ENCODE data around the gene AK9.
"Not testable (repeated sequence)": the region's sequence is repeated elsewhere in the genome, so short reads cannot be mapped to it uniquely, and the experiment has no call there.

AK9 gene

DNA sequence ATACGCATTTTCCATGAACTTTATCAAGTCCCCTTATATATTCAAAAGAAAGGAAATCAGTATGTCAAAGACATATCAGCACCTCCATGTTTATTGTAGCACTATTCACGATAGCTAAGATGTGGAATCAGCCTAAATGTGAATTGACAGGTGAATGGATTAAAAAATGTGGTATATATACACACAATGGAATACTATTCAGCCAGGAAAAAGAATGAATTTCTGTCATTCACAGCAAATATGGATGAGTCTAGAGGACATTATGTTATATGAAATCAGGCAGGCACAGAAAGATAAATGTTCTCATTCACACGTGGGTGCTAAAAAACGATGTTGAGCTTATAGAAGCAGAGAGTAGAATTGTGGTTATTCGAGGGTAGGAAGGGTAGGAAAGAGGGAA lies 5.4 kb upstream of the AK9 start:
- no peak for DNase-seq (ENCODE audit: low spot score)

DNA sequence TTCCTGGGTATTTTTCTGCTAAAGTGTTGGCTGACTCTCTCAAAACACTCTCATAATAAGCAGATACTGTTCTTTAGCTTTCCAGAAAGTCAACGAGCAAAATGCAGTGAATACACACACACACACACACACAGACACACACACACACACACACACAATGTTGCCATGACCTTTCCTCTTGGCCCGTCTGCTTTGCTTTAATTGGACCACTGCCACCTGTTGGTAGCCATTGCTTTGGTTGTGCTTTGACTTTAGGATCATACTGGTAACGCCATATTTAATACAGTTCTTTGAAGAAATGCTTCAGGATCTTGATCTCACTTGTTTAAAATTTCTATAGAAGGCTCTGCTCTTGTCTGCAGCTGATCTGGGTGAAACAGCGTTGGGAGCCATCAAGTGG lies 4.5 kb upstream of the AK9 start:
- DNase-seq (ENCODE audit: low spot score) = no peak

DNA sequence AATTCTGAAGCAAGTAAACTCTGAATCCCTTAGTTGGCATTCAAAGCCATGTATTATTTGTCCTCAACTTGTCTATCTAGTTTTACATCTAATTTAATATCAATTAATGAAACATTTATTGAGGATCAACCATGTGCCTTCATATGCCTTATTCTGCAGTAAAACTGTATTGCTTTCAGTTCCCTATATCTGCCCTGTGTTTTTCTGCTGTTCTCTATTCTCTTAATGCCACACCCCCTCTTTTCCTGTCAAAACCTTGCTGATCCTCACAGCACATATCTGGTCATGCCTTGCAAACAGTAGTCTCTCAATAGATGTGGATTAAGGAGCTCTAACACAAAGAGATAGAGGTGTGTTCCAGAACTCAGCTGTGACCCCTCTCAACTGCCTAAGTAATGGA lies 2.1 kb upstream of the AK9 start:
- DNase-seq (ENCODE audit: low spot score) = no peak

DNA sequence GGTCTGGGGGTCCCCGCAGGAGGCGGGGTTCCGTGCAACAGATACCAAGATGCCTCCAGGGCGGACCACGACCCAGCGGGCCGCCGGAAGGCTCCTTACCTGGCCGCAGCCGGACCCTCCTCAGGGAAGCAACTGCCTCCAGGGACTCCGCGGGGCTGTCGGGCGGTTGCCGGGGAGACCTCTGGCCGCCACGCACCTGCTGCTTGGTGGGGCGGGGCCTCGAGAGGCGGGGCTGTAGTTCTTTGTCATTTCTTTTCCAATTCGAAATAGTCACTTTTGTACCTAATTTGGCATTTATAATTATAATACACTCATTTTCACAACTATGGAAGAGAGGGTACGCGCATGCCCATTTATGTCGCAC lies 647 bp downstream of the AK9 start:
- no peak for DNase-seq (ENCODE audit: low spot score)

DNA sequence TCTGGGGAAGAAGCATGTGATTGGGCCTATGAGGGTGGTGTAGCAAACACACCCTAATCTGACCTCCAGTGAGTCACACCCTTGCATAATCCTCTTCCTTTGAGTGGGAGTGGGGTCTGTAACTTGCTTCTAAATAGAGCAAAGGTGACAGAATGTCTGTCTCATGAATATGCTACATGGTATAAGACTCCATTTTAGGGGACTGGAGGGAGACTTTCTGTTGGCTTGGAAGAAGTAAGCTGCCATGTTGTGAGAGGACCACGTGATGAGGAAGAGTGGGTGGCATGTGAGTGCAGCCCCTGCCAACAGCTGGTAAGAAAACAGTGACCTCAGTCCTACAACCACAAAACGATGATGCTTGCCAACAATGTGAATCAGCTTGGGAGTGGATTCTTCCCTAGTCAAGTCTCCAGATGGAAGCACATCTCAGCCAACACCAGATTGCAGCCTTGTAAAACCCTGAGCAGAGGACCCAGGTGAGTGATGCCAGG lies 3.7 kb downstream of the AK9 start:
- DNase-seq (ENCODE audit: low spot score) = no peak

DNA sequence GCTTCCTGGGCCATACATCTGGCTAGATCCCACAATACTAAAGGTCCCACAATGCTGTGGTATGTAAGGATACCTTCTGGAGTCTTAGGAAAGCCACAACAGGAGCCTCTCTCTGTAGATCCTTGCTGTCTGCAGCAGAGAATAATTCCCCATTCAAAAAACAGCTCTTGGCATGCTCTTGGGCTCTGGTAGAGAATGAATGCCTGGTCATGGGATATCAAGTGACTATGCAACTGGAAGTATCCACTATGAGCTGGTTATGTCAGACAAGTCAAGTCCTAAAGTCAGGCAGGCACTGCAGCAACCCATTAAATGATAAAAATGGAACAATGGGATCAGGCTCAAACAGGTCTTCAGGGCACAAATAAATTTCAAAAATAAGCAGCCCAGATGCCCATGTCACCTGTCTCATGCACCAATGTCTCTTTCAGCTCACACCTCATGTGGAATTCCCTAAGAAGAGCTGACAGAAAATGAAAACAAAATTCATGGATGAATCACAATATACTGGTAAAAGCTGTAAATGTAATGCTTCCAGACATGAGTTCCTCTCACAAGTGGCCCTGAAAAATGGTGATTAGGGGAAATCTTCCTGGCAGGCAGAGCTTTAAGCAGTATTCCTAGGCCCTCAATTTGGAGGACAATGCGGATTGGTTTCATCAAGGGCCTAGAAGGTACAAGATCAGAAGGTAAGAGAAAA lies 4.3 kb downstream of the AK9 start:
- DNase-seq (ENCODE audit: low spot score) = peak; percentile 63

DNA sequence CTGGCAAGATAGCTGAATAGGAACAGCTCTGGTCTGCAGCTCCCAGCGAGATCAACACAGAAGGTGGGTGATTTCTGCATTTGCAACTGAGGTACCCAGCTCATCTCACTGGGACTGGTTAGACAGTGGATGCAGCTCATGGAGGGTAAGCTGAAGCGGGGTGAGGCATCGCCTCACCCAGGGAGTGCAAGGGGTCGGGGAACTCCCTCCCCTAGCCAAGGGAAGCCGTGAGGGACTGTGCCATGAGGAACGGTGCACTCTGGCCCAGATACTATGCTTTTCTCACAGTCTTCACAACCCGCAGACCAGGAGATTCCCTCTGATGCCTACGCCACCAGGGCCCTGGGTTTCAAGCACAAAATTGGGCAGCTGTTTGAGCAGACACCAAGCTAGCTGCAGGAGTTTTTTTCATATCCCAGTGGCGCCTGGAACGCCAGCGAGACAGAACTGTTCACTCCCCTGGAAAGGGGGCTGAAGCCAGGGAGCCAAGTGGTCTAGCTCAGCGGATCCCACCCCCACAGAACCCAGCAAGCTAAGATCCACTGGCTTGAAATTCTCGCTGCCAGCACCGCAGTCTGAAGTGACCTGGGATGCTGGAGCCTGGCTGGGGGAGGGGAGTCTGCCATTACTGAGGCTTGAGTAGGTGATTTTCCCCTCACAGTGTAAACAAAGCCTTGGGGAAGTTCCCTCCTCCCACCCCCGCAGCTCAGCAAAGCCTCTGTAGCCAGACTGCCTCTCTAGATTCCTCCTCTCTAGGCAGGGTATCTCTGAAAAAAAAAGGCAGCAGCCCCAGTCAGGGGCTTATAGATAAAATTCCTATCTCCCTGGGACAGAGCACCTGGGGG lies 12.1 kb downstream of the AK9 start:
- DNase-seq (ENCODE audit: low spot score) = not testable (repeated sequence)

DNA sequence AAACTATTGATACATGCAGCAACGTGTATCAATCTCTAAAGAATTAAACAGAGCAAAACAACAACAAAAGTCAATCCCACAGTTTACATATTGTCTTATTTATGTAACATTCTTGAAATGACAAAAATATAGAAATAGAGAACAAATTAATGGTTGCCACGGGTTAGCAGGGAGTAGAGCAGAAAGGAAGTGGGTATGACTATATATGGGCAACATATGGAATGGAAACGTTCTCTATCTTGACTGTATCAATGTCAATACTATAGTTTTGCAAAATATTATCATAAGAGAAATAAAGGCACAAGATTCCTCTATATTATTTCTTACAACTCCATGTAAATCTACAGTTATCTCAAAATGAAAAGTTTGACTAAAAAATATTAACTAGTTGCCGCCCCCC lies 12.8 kb downstream of the AK9 start:
- no peak for DNase-seq (ENCODE audit: low spot score)

DNA sequence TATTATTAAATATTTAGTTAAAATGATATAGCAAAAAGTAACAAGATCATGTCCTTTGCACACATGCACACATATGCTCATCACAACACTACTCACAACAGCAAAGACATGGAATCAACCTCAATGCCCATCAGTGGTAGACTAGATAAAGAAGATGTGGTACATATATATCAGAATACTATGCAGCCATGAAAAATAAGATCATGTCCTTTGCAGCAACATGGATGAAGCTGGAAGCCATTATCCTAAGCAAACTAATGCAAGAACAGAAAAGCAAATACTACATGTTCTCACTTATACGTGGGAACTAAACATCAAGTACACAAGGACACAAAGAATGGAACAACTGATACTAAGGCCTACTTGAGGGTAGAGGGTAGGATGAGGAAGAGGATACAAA lies 14.3 kb downstream of the AK9 start:
- DNase-seq (ENCODE audit: low spot score) = no peak

DNA sequence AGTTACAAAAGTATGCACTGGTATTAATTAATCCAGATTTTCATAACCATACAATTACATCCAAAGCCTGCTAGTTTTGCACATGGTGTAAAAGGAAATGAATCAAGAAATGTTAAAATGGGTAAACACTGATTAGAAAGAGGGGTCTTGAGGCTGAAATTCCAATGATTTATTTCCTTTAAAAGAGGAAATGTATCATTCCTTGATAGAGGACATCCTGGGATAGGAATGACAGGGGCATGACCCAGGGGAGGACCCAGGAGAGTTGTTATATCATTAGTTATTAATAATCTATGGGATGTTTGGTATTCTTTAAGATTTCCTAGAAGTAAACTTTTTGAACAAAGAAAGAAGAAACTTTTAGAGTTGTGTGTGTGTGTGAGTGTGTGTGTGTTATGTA lies 18.2 kb downstream of the AK9 start:
- no peak for DNase-seq (ENCODE audit: low spot score)

DNA sequence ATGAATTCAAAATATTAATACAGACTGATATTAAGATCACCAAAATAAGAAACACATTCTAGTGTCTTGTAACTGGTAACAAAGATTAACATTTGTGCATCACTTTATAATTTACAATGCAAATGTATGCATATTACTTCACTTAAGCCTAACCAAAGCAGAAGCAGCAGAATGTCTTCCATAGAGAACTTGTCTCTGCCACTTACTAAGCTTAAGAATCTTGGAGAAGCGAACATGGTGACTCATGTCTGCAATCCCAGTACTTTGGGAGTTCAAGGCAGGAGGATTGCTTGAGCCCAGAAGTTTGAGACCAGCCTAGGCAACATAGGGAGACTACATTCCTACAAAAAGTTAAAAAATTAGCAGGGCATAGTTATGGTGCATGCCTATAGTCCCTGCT lies 18.8 kb downstream of the AK9 start:
- DNase-seq (ENCODE audit: low spot score) = no peak

DNA sequence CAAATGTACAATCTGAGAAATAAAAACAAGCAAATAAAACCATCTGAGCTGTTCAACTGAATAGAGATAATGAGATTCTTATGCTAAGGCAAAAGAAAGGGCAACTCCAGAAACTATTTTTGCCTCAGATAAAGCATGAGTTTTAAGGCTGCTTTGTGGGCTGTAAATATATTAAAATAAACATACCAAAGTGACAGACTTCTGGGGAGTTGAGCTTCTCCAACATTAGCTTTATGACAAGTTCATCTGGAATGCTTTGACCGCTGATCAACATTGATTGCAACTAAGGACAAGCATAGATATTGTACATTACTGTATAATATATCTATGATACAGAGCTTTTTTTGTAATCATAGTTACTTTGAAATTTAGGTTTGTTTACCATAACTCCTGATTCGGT lies 19.3 kb downstream of the AK9 start:
- DNase-seq (ENCODE audit: low spot score) = no peak

DNA sequence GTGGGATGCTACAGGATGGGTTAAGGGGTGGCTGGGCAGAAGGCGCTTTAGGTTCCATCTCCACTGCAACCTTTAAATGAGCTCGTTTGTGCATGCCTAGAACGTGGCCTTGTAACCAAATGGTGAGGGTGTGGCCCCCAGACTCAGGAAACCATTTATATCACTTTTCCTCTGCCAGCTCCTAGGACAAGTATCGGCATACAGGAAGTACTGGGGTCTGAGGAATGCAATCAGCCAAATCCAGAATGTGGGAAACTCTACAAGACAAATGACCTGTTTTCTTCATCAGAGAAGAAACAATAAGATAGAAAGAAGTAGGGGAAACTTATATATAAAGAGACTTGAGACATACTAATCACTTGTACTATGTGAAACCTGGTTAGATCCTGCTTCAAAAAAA lies 21.2 kb downstream of the AK9 start:
- DNase-seq (ENCODE audit: low spot score) = no peak

DNA sequence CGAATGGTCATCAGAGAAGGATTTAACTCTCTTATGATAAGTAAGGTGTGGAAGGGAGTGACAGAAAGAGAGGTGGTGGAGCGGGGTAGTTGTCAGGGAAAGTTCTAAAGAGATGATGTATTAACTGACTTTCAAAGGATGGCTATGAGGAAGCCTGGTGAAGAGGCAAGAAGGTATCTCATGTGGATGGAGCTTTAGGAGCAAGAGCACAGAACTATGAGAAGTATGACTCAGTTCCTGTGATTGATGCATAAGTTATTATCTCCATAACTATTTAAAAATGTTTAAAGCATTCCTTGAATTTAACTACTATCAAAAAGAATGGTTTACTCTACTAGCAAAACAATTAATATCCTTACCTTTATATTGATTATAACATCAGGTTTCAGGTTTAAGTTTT lies 28.8 kb downstream of the AK9 start:
- DNase-seq (ENCODE audit: low spot score) = no peak

DNA sequence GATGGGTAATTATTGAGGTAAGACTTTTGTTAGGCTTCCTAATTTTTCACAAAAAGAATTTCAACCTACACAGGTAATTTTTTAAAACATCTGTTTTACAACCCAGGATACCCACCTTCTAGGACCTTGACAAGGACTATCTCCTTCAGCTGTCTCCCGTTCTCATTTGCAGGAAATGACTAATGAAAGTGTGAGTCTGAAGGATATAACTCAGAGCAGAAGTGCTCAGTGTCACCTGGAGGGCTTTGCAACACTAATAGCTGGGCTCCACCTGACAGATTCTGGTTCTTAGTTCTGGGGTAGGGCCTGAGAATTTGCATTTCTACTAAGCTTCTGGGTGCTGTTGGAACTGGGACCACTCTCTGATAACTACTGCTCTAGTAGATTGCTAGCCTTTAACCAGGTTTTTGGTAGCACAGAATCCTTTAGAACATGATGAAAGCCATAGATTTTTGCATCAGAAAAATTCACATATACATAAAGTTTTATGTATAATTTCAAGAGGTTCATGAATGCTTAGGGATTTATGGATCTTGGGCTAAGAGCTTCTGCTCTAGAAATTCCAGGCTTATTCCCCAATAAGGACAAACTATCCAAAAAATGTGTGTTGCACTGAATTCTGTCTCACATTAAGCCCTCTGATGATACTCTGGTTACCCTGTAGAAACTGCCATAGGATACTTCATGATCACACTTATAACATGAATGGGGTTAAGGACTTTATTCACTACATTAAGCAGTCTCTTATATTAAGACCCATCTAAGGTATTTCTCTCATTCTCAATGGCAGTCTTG lies 30.3 kb downstream of the AK9 start:
- no peak for DNase-seq (ENCODE audit: low spot score)

DNA sequence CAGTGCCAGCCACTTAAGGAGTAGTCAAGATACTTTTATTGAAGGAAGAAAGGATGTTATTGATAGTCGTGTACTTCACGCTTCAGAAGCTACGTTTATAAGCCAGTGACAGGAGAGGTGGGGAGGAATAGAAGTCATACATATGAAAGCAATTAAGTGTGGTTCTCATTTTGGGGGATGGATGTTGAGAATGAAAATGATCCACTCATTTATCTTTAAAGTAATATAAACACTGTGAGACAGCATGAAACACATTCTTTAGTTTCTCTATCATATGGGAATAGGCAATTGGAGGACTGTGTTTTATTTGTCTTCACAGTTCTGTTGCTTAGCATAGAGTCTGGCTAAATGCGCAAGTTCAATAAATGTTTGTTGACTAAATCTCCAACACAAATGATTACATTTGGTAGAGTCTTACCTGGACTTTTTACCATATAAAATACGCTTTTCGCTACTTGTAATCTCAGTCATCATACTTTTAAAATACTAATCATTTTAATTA lies 35.2 kb downstream of the AK9 start:
- no peak for DNase-seq (ENCODE audit: low spot score)

DNA sequence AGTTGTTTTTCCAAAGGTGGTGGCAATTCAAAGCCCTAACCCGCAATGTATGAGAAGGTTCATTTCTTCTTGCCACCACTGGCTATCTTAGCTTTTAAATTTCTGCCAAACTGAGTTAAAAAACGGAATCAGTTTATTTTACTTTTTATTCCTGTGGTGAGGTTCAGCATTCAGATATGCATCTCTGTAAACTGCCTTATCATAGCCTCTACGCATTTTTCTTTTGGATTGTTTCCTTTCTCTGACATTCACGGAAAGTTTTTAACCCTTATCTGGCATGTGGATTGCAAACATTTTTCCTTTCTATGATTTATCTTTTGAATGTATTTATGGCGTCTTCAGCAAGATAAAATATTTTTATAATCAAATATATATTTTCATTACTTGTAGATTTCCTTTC lies 37.7 kb downstream of the AK9 start:
- no peak for DNase-seq (ENCODE audit: low spot score)

DNA sequence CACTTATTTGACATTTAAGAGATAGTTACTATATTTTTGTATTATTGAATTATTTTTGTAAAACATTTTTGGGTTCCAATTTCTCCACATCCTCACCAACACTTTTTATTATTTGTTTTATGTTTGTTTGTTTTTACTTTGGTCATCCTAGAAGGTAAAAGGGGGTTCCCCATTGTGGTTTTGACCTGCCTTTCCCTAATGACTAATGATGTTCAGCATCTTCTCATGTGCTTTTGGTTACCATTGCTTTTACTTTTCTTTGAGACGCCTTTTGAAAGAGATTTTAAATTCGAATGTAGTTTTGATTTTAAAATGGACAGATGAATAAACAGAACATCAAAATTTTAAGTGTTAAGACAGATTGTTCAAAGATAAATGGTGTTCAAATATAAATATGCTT lies 46.9 kb downstream of the AK9 start:
- no peak for DNase-seq (ENCODE audit: low spot score)

DNA sequence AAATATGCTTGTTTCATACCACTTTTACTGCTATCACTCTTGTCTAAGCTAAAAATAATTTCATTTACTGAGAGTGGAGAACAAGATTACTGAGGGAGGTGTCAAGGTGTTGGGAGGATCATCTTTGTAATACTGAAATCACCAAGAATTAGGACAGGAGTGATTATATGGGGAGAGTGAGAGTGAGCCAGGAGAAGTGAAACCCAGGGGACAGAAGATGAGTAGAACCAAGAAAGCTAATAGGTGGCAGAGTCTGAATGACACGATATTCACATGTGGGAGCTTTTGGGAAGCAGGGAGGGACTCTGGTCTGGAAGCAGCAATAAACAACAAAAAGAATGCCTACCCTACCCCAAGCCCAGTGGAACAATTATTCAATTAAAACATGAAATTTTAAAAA lies 58.6 kb downstream of the AK9 start:
- DNase-seq (ENCODE audit: low spot score) = no peak

DNA sequence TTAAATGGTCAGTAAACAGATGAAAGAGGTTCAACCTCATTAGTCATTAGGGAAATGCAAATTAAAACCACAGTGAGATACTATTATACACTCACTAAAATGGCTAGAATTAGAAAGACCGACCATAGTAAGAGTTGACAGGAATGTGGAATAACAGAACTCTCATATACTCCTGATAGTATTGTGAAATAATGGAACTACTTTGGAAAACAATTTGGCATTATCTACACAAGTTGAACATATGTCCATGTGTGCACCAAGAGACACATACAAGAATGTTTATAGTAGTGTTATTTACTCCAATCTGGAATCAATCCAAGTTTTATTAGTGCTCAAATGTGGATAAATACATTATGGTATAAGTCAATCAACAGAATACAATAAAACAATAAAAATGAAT lies 59.6 kb downstream of the AK9 start:
- no peak for DNase-seq (ENCODE audit: low spot score)

DNA sequence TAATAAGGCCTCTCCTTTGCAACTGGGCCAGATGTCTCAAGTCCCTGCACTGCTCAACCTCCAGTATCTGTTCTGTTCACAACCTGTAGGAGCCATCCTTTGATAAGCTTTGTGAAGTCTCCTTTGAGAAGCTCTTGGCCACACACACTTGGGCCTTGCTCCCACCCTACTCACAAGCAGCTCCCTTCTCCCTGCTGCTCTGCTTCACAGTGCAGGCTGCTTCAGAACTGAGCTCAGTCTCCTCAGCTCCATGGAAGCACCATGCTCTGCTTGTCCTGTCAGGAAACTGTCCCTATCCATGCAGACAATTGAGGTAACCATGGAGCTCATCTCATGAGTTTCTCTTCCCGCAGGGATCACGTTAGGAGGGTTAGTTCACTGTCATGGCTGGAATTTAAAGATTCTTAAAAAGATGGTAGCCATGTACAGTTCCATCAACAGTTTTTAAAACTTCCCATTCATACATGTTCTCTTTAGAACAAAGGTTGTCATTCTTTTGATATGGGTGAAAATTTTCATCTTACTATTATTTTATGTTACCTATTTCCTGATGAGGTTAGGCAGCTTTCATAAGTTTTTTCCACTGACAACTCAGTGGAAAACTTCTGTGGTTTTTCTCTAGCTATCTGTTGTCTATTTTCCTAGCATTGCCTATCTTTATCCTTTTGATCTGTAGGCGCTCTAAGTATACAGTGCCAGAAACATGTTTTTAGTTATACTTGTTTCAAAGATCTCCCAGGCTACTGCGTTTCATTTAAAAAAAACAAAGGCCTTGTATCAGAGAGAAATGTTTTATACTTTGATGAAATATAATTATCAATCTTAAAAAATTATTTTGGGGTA lies 62.6 kb downstream of the AK9 start:
- DNase-seq (ENCODE audit: low spot score) = no peak

DNA sequence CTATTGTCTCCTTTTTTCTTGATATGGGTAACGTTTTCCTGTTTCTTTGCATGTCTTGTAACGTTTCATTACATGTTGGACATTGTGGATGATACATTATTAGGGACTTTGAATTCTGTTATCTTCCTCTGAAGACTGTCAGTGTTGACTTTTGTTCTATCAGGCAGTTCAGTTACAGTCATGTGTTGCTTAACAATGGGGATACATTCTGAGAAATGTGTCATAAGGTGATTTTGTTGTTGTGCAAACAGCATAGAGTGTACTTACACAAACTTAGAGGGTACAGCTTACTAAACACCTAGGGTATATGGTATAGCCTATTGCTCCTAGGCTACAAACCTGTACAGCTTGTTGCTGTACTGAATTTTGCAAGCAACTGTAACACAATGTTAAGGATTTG lies 64.7 kb downstream of the AK9 start:
- no peak for DNase-seq (ENCODE audit: low spot score)
